Lower leg skin (tissue), 4 donors: ENCODE results near the gene LBHD1. TPM values are rescaled to one million over a fixed set of nuclear protein-coding genes. Genes with fewer than 3 reads are reported as not detected.
"Not testable (repeated sequence)": the region's sequence is repeated elsewhere in the genome, so short reads cannot be mapped to it uniquely, and the experiment has no call there.

Experiments
- DNase-seq, 2 donors: peaks; one replicate each; pipeline ENCODE4 v3.0.0-alpha.2; 2019; ENCODE audit warnings: low spot score in 2 of 2
- H3K4me3 ChIP-seq: fragments of 200-600 bp; sonication (generic); 2 replicates; pipeline ENCODE4 v1.5.1; 2017; ENCODE audit warnings: mild to moderate bottlenecking, low read depth; ENCODE audit not compliant: poor library complexity, severe bottlenecking
- POLR2A ChIP-seq, 2 donors: fragments of 450-650 bp; IDR thresholded peaks; one replicate each; pipeline ENCODE4 v1.6.1; 2016 to 2017; ENCODE audit warnings: antibody characterized with exemption in 2 of 2, mild to moderate bottlenecking in 1 of 2, moderate library complexity in 1 of 2
- WGBS, 2 donors: methylation state at CpG; one replicate each; pipeline ENCODE4 v1.1.5; 2018; 5-methylcytosine and 5-hydroxymethylcytosine counted together
- intact Hi-C: fragments of 100-400 bp; cut with DNase I; formaldehyde crosslinking; loops from one replicate; pipeline ENCODE4 v1.15.0; 2023; ENCODE audit warnings: low total_unique reads
- total RNA-seq, 4 donors: library from RNA; depleted of rRNA; stranded (reverse); fragments of >200 nt; gene quantifications; one replicate each; pipeline ENCODE4 v1.1.0, GENCODE V29; 2016
- TF ChIP-seq, protein P1 (sequence below), 3 donors: fragments of 450-650 bp; IDR thresholded peaks; one replicate each; pipeline ENCODE4 v1.5.1; 2016; ENCODE audit warnings: antibody characterized with exemption in 3 of 3, mild to moderate bottlenecking in 3 of 3, moderate library complexity in 2 of 3

The LBHD1 gene
- total RNA-seq, 4 donors from 2014 or later = 2.5 to 4.6 (median 3.1) TPM

DNA sequence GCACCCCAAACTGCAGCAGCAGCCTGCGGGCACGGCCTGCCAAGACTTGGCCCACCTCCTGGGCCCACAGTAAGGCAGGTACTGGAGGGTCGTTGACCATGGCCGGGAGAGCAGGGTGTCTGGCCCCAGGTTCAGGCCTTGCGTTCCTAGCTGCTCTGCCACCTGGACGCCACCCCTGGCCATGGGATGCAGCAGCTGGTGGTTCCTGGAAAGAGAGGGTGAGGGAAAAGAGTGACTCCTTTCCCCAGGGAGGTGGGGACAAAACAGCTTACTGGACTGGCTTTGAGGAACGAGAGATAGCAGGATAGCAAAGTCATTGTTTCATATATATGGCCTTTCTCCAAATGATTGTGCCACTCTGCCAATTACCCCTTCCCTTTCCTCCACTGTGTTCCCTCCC, 33.3 kb upstream of the LBHD1 start:
- intact Hi-C loops = loop anchor here (10.0 kb wide), 1 partner anchor 321 kb away; no protein-coding TSS in a partner anchor
- 37 to 53% methylated on average over 7 of the region's 7 CpGs for WGBS, 2 donors
- TF ChIP-seq, protein P1, sequence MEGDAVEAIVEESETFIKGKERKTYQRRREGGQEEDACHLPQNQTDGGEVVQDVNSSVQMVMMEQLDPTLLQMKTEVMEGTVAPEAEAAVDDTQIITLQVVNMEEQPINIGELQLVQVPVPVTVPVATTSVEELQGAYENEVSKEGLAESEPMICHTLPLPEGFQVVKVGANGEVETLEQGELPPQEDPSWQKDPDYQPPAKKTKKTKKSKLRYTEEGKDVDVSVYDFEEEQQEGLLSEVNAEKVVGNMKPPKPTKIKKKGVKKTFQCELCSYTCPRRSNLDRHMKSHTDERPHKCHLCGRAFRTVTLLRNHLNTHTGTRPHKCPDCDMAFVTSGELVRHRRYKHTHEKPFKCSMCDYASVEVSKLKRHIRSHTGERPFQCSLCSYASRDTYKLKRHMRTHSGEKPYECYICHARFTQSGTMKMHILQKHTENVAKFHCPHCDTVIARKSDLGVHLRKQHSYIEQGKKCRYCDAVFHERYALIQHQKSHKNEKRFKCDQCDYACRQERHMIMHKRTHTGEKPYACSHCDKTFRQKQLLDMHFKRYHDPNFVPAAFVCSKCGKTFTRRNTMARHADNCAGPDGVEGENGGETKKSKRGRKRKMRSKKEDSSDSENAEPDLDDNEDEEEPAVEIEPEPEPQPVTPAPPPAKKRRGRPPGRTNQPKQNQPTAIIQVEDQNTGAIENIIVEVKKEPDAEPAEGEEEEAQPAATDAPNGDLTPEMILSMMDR (IDR thresholded peaks at IDR 0.05) = no peak
- no peak for TF ChIP-seq POLR2A (IDR thresholded peaks at IDR 0.05)
- DNase-seq = no peak
- no peak overlapping the region for H3K4me3 ChIP-seq

DNA sequence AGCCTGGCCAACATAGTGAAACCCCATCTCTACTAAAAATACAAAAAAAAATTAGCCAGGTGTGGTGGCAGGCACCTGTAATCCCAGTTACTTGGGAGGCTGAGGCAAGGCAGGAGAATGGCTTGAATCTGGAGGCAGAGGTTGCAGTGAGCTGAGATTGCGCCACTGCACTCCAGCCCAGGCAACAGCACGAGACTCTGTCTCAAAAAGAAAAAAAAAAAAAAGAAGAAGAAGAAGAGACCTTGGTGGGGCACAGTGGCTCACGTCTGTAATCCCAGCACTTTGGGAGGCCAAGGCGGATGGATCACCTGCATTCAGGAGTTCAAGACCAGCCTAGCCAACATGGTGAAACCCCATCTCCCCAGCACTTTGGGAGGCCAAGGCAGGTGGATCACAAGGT, 31.9 kb upstream of the LBHD1 start:
- DNase-seq, H3K4me3 ChIP-seq: not testable (repeated sequence)
- WGBS, 2 donors = 84 to 86% methylated on average over 4 of the region's 4 CpGs
- intact Hi-C loops = loop anchor here (10.0 kb wide), 1 partner anchor 319 kb away; no protein-coding TSS in a partner anchor

DNA sequence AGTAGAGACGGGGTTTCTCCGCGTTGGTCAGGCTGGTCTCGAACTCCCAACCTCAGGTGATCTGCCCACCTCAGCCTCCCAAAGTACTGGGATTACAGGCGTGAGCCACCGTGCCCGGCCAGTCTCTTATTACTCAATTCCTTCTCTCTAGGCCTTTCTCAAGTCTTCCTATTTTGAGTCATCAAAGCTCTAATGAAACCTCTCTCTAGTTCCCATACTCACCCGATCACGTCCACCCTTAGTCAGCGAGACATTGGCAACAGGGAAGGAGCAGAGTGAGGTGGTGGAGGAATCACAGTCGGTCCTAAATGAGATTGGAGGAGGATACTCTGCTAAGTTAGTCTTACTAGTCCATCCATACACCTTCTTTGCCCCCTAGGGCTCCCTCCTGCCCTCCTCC, 30.2 kb upstream of the LBHD1 start:
- H3K4me3 ChIP-seq = no peak overlapping the region
- no peak for DNase-seq
- no peak for TF ChIP-seq POLR2A (IDR thresholded peaks at IDR 0.05)
- TF ChIP-seq, protein P1 (IDR thresholded peaks at IDR 0.05) = no peak
- intact Hi-C loops = loop anchor here (10.0 kb wide), 1 partner anchor 317 kb away; no protein-coding TSS in a partner anchor
- WGBS, 2 donors = 90% methylated on average over 11 of the region's 11 CpGs

DNA sequence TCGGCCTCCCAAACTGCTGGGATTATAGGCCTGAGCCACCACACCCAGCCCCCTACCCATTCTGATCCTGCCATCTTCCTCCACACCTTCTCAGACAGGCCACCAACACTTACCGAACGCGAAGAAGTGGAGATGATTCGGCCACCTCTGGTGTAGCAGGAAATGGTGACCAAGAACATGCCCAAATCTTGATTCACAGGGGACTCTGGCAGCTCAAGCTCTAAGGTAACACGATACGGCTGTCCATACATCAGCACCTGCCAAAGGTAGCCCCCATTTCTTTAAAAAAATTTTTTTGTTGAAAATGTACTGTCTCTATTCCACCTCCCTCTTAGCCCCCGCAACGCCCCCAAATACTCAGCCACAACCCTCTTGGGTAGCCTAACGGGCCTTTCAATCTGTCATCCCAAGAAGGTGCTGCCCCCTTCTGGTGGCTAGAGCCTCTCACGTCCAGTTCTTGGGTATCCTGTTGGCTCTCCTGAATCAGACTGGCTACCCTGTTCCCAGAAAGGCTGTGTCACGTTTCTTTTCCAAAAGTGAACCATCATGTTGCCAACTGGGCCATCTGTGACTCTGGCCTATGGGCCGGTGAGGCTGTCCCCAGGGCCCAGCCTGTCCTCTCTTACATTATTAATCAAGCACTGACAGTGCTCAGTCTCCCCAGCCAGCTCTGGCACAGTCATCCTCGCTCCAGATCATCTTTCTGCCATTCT, 22.5 kb upstream of the LBHD1 start:
- intact Hi-C loops = loop anchor here (10.0 kb wide), 1 partner anchor 100 kb away; the partner anchor contains the start of gene TUT1
- DNase-seq = peak; percentile 77 to 96
- 40 to 44% methylated on average over 14 of the region's 14 CpGs for WGBS, 2 donors
- no peak overlapping the region for H3K4me3 ChIP-seq
- TF ChIP-seq, protein P1 (IDR thresholded peaks at IDR 0.05) = peak in 1 of 3 donors; percentile 40
- no peak for TF ChIP-seq POLR2A (IDR thresholded peaks at IDR 0.05)

DNA sequence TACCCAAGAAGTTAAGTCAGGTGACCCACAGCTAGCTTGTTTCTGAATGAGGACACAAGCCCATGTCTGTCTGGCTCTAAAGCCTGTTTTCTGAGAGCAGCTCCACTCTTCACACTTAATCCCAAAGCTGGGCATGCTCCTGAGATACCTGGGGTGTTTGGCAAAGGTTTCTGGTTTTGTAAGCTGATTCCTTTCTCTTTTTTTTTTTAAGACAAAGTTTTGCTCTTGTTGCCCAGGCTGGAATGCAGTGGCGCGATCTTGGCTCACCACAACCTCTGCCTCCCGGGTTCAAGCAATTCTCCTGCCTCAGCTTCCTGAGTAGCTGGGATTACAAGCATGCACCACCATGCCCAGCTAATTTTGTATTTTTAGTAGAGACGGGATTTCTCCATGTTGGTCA, 21.6 kb upstream of the LBHD1 start:
- not testable (repeated sequence) for H3K4me3 ChIP-seq, DNase-seq
- intact Hi-C loops = loop anchor here (10.0 kb wide), 1 partner anchor 99 kb away; the partner anchor contains the start of gene TUT1
- 55 to 62% methylated on average over 4 of the region's 4 CpGs for WGBS, 2 donors

DNA sequence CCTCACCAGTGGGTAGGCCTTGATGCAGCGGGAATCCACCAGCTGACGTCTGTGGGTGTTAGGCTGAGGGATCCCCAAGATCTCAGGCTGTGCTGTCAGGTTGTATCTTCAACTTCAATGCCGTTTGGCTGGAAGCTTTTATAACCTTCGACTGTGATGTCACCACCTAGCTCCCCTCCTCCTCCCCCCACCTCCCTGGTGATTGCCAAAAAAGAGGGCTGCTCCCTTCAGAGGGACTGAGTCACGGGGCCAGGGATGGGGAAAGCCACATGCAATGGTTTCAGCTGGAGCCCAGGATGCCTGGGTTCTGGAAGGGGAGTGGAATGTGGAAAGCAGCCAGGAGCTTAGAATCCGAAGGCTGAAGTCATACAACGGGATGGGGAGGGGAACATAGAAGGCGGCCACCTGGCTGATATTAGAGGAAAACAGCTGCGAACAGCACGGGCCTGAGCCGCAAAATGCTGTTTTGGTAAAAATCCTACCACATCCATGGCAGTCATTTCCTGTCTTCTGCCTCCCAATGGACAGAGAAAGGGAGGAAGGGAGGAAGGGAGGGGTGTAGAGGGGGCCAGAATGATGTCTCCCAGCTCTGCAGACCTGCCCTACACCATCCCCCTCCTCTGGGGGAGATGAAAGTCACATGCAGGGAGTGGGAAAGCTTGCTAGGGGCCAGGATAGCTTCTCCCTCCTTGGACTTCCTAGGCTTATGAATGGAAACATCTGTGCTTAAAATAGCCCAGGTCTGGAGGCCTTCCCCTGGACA, 17.5 kb upstream of the LBHD1 start, which contains the start of gene LRRN4CL:
TSS of gene LRRN4CL (minus strand) at position 110 of the 763 bp plus-strand sequence. CDS start 1,022 bp downstream, outside the sequence.
- WGBS, 2 donors = 19 to 24% methylated on average over 11 of the region's 11 CpGs
- TF ChIP-seq, protein P1 (IDR thresholded peaks at IDR 0.05) = no peak
- TF ChIP-seq POLR2A (IDR thresholded peaks at IDR 0.05) = no peak
- peak; percentile 89 to 97 for DNase-seq
- H3K4me3 ChIP-seq = no peak within 1 kb of the TSS
- intact Hi-C loops = loop anchor here (10.0 kb wide), 1 partner anchor 95 kb away; the partner anchor contains the start of gene TUT1
